Spleen (tissue), 3 donors: Measurements from ENCODE around the gene MOB3A.

ENCODE experiments used
- POLR2A ChIP-seq, 3 donors: fragments of 450-650 bp; IDR thresholded peaks; one replicate each; pipeline ENCODE4 v1.5.1; 2017; ENCODE audit warnings: antibody characterized with exemption in 3 of 3, mild to moderate bottlenecking in 1 of 3
- POLR2AphosphoS5 ChIP-seq, 3 donors: sonication (generic); formaldehyde crosslinking; IDR thresholded peaks; one replicate each; pipeline ENCODE4 v1.5.1; 2017; ENCODE audit warnings: antibody characterized with exemption in 3 of 3

GRCh38 chr19:2080336-2080988, 15.7 kb downstream of the MOB3A start:
- TF ChIP-seq POLR2AphosphoS5 (IDR thresholded peaks at IDR 0.05): no peak
- no peak for TF ChIP-seq POLR2A (IDR thresholded peaks at IDR 0.05)
